Subcutaneous abdominal adipose tissue (tissue), 5 donors: ENCODE data around the gene RBMS1.

Source experiments
- H3K27ac ChIP-seq: one replicate; pipeline ENCODE4 v1.7.0; 2013; ENCODE audit warnings: low read depth, mild to moderate bottlenecking, inconsistent platforms, low read length, moderate library complexity
- H3K27me3 ChIP-seq, 5 donors: one replicate each; pipeline ENCODE4 v1.7.0; 2013; ENCODE audit warnings: low read length in 5 of 5, inconsistent platforms in 1 of 5; ENCODE audit not compliant: control insufficient read depth in 5 of 5, insufficient read depth in 4 of 5
- H3K36me3 ChIP-seq, 5 donors: one replicate each; pipeline ENCODE4 v1.7.0; 2013; ENCODE audit warnings: low read length in 5 of 5; ENCODE audit not compliant: control insufficient read depth in 5 of 5, insufficient read depth in 5 of 5
- H3K4me1 ChIP-seq, 5 donors: one replicate each; pipeline ENCODE4 v1.7.0; 2013; ENCODE audit warnings: low read length in 5 of 5, mild to moderate bottlenecking in 3 of 5, moderate library complexity in 1 of 5; ENCODE audit not compliant: control insufficient read depth in 5 of 5, insufficient read depth in 5 of 5
- H3K4me3 ChIP-seq, 5 donors: one replicate each; pipeline ENCODE4 v1.7.0; 2013; ENCODE audit warnings: low read length in 5 of 5, low read depth in 1 of 5
- H3K9ac ChIP-seq, 5 donors: one replicate each; pipeline ENCODE4 v1.7.0; 2013; ENCODE audit warnings: low read length in 5 of 5, mild to moderate bottlenecking in 4 of 5, moderate library complexity in 3 of 5
- H3K9me3 ChIP-seq, 5 donors: one replicate each; pipeline ENCODE4 v1.7.0; 2013; ENCODE audit warnings: low read length in 5 of 5; ENCODE audit not compliant: control insufficient read depth in 5 of 5
- donor health status: healthy.
- donor health status: healthy.
- donor health status: healthy.
- donor health status: healthy.
- donor health status: healthy.

Gene RBMS1

DNA sequence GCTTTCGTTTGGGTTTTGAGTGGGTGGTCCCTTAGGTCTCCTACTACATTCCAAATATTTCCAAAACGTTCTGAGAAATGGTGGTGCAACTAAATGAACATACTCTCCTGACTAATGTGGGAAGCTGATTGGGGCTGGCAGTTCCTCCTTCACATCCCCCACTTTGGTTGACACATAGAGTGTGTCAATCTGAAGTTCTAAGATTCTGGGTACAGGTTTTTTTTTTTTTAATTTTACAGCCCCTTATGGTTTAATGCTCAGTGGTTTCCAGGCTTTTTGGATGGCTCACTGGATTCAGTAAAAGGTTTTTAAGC lies 235.2 kb downstream of the RBMS1 start:
- peaks cover 0 to 8% (median 0%) of the 10 kb centered on the region in 5 donors for H3K4me1 ChIP-seq
- no peak overlapping the region for H3K4me3 ChIP-seq
- H3K36me3 ChIP-seq = no peaks in the 10 kb centered on the region
- no peak overlapping the region for H3K9ac ChIP-seq
- no peaks in the 10 kb centered on the region for H3K27me3 ChIP-seq
- no peaks in the 10 kb centered on the region for H3K9me3 ChIP-seq
- H3K27ac ChIP-seq = no peak overlapping the region

DNA sequence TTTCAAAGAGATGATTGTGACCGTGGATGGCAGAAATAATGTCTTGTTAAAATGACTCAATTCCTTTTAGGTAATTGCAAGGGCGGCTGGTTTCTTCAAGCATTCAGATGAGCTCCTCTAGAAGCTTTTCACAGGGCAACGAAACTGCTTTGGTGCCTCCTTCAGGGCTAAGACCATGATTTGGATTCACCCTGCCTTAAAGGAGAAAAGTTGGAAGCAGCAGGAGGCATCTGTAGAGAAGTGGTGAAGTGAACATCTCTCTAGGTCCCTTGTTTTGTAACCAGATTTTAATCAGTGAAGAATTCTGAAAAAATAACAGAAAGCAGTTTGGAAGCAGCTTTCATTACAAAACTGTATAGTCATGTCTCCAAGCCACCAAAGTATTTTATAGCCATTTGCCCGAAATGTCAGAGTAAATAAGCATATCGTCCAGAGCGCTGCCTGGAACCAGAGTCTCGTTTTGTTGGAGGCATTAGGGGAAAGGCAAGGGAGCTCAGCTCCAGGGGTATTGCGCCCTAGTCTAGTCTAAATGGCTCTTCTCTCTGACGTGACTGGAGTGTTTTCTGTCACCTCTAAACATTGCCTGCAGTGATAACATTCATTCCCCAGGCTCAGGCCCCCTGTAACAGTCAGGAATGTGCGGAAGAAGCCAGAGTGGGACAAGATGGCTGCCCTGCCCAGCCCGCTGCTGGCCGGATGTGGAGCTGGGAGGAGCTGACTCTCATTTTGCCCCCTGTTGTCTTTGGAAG lies 235.7 kb downstream of the RBMS1 start:
- H3K36me3 ChIP-seq = no peaks in the 10 kb centered on the region
- H3K27ac ChIP-seq = no peak overlapping the region
- H3K4me1 ChIP-seq = peaks cover 0 to 8% (median 0%) of the 10 kb centered on the region in 5 donors
- no peaks in the 10 kb centered on the region for H3K27me3 ChIP-seq
- no peak overlapping the region for H3K9ac ChIP-seq
- H3K9me3 ChIP-seq = no peaks in the 10 kb centered on the region
- H3K4me3 ChIP-seq = no peak overlapping the region

DNA sequence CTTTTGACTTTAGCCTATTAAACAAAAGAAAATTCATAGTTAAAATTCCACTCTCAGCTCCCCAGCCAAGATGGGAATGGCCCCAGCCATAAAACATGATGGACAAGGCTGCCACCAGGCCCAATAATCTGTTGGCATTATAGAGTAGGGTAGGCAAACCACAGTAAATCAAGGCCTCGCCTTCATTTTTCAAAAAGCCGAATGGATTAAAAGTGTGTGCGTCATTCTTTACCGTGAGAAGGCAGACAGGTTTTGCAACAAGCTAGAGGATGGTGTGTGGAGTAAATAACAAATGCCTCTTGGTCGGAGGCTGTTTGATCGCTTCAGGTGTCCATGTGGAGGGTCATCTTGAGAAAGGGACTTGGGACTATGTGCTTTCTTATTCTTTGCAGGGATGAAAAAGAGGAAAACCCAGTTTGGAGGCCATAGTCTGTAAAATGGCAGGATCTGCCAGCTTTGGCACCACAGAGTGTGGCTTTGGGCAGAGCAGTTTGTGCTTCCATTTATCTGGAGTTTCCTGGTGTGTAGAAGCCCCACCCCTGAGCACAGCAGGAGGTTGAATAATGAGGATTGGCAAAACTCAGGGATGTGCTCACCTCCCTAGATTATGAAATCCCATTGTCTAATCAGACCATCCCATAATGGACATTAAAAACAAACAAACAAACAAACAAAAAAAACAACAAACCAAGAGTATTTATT lies 236.4 kb downstream of the RBMS1 start:
- H3K36me3 ChIP-seq = no peaks in the 10 kb centered on the region
- no peaks in the 10 kb centered on the region for H3K27me3 ChIP-seq
- peaks cover 0 to 8% (median 0%) of the 10 kb centered on the region in 5 donors for H3K4me1 ChIP-seq
- H3K27ac ChIP-seq = no peak overlapping the region
- no peaks in the 10 kb centered on the region for H3K9me3 ChIP-seq
- H3K4me3 ChIP-seq = no peak overlapping the region
- no peak overlapping the region for H3K9ac ChIP-seq

DNA sequence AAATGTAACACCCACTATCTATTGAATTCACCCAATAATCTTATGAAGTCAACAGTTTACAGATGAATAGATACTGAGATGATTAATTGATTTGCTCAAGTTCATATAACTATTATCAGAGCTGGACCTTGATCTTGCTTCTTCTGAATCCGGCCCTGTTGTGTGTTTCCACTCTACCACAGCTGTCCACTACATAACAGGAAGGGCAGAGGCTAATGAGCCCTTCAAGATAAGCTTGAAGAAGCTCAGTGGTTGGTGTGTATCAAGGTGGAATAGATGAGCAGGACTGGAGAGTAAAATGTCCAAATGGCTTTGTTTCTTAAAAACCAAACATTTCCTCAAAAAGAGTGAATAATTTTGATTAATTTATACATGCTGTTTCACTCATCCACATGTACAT lies 237.1 kb downstream of the RBMS1 start:
- Histone ChIP-seq H3K27me3 (no peaks in the 10 kb centered on the region), H3K9ac (no peak overlapping the region), H3K27ac (no peak overlapping the region), H3K36me3 (no peaks in the 10 kb centered on the region), H3K4me3 (no peak overlapping the region), H3K9me3 (no peaks in the 10 kb centered on the region), H3K4me1 (peaks cover 0 to 6% (median 0%) of the 10 kb centered on the region in 5 donors)

DNA sequence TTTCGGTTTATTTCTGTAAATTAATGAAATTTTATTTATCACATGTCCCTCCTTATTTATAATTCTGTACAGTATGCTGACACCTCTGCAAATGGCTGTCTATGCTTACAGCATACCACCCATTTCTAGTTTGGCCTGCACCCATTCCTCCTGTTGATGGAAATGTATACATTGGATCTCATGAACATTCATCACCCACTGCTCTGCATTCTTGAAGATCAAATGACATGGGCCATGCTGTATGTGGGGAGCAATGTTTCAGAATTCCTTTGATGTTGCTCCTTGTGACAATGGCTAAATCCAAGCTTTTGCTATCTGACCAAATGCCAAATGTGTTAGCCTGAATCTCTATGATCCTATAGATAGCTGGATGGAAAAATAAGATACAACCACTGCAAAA lies 238.2 kb downstream of the RBMS1 start:
- no peak overlapping the region for H3K4me3 ChIP-seq
- peaks cover 0 to 5% (median 0%) of the 10 kb centered on the region in 5 donors for H3K4me1 ChIP-seq
- H3K9ac ChIP-seq = no peak overlapping the region
- no peak overlapping the region for H3K27ac ChIP-seq
- H3K36me3 ChIP-seq = no peaks in the 10 kb centered on the region
- no peaks in the 10 kb centered on the region for H3K27me3 ChIP-seq
- H3K9me3 ChIP-seq = no peaks in the 10 kb centered on the region

DNA sequence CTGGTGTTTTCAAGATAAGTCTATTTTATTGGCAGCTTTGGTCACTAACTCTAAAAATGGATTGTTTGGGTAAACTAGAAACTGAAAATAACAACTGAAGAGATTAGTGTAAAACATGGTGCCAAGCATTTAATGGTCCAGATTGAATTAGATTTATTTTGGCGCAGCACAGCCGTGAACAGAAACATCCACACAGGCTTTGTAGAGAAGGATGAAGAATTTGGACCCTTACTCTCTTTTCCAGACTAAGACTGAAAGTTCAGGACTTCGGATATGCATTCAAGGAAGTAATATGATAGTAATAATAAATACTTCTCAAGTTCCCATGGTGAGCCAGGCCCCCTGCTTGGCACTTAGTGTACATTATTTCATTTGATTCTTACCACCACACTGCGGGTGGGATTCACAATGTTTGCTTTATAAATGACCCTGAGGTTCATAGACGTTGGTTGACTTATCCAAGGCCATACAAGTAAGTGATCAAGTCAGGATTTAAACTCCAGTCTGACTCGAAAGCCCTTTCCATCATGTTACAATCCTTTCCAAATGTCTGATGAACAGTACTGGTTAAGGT lies 239.3 kb downstream of the RBMS1 start:
- Histone ChIP-seq H3K9me3 (no peaks in the 10 kb centered on the region), H3K9ac (no peak overlapping the region), H3K36me3 (no peaks in the 10 kb centered on the region), H3K4me3 (no peak overlapping the region), H3K27me3 (no peaks in the 10 kb centered on the region), H3K4me1 (peaks cover 0 to 5% (median 0%) of the 10 kb centered on the region in 5 donors), H3K27ac (no peak overlapping the region)

DNA sequence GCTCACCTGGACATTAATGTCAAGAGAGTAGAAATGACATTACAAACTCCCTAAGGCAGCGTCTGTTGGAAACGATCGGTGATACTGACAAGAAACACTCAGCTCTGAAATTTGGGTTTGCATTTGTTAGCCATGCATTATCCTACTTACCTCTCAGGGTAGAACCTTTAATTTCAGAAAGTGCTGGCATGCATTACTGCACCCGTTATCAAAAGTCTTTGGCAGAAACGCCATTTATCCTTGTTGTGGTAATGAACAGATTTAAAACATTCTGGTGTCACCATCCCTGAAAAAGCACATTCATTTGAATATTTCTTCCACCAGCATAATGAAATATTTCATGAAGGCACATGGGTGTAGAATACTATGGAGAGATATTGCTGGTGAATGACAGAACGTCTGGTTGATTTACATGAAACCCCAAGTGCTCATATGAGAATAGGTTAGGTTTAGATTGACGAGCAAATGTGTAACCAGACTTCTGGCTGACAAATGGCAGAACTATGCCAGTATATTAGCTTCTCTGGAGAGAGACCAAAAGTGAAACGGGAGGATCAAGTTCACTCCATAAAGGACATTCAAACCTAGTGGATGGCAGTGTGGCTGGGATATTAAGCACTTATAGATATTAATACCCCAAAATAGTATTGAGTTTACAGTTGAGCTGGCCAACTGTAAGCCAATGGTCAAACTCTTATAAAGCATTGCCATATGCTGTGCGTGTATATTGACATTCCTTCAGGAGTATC lies 240.0 kb downstream of the RBMS1 start:
- Histone ChIP-seq H3K4me3 (no peak overlapping the region), H3K27ac (no peak overlapping the region), H3K36me3 (no peaks in the 10 kb centered on the region), H3K9me3 (no peaks in the 10 kb centered on the region), H3K27me3 (no peaks in the 10 kb centered on the region), H3K9ac (no peak overlapping the region), H3K4me1 (peaks cover 0 to 5% (median 0%) of the 10 kb centered on the region in 5 donors)

DNA sequence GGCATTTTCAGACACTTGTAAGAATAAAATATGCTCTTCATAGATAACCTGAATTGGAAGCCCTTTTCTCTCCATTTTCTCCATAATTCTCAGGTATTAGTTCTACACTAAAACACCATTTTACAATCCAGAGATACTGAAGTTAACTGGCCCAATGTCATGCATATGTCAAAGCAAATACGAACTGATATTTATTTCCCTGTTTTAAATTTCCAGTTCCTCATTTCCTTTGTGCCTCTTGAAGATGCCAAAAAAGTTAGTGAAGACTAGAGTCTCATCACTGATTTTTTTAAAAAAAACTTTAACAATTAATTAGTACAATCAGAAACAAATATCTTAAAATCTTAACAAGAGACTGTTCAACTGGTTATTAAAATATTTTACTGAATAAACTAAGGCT lies 240.7 kb downstream of the RBMS1 start:
- Histone ChIP-seq H3K4me3 (no peak overlapping the region), H3K9ac (no peak overlapping the region), H3K27ac (no peak overlapping the region)

DNA sequence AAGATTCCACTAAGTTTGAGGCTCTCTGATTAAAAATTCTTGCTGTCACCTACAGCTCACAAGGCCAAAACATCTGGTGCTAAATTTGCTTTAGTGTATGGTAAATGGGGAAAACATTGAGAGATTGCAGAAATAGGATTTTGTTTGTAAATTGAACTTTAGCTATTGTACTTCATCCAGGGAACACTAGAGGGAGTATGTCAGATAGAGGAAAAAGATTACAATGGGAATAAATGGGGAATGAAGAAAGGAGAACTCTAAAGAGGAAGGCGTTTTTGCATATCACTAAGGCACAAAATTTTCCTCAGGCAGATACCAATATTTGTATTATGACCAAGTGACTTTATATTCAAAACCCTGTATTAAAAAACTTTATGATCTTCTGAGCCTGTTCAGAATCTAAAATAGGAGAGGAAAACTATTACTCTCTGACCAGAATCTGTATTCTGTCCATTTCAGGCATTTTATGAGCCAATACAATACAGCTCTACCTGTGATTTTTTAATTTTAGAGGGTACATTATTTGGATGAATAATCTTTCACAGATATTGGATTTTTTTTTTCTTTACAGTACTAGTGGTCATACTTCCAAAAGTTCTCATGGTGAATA lies 241.2 kb downstream of the RBMS1 start:
- H3K4me3 ChIP-seq = no peak overlapping the region

More for the DNA sequence above, 240.7 kb downstream of the RBMS1 start:
- no peaks in the 10 kb centered on the region for H3K36me3 ChIP-seq
- peaks cover 0 to 5% (median 0%) of the 10 kb centered on the region in 5 donors for H3K4me1 ChIP-seq
- no peaks in the 10 kb centered on the region for H3K27me3 ChIP-seq
- H3K9me3 ChIP-seq = no peaks in the 10 kb centered on the region

More for the DNA sequence above, 241.2 kb downstream of the RBMS1 start:
- Histone ChIP-seq H3K9me3 (no peaks in the 10 kb centered on the region), H3K36me3 (no peaks in the 10 kb centered on the region), H3K27ac (no peak overlapping the region), H3K9ac (no peak overlapping the region), H3K4me1 (peaks cover 0 to 5% (median 0%) of the 10 kb centered on the region in 5 donors), H3K27me3 (no peaks in the 10 kb centered on the region)
